ENCODE data around the gene CERS3.

DNA sequence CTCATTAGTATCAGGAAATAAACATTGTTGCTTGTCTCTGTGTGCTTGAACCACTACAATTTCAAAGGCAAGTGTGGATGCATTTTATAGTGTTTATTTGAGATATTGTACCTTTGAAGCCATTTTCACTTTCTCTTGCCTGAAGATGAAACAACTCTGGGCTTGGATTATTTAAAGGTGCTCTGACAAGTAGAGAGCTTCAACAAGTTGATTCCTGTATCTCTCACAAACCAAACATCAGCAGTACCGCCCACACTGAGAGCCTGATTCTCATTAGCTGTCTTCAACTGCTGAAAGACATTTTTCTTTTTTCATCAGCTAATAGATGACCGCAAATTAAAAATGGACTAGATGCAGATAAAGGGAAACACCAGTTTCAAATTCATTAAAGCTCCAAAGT, 806 bp upstream of the CERS3 start:
- TF ChIP-seq, protein P1, sequence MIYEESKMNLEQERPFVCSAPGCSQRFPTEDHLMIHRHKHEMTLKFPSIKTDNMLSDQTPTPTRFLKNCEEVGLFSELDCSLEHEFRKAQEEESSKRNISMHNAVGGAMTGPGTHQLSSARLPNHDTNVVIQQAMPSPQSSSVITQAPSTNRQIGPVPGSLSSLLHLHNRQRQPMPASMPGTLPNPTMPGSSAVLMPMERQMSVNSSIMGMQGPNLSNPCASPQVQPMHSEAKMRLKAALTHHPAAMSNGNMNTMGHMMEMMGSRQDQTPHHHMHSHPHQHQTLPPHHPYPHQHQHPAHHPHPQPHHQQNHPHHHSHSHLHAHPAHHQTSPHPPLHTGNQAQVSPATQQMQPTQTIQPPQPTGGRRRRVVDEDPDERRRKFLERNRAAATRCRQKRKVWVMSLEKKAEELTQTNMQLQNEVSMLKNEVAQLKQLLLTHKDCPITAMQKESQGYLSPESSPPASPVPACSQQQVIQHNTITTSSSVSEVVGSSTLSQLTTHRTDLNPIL (CRISPR knock-in tag; IDR thresholded peaks at IDR 0.05; ENCODE audit: low read depth), result no peak
- TF ChIP-seq ZNF8 (CRISPR knock-in tag; IDR thresholded peaks at IDR 0.05), result no peak
- no peak for TF ChIP-seq ARNTL (CRISPR knock-in tag; IDR thresholded peaks at IDR 0.05; ENCODE audit: borderline replicate concordance, low read depth)
- no peak for TF ChIP-seq CSDC2 (CRISPR knock-in tag; IDR thresholded peaks at IDR 0.05)
- TF ChIP-seq ZNF70 (CRISPR knock-in tag; IDR thresholded peaks at IDR 0.05), result no peak
- TF ChIP-seq RARB (CRISPR knock-in tag; IDR thresholded peaks at IDR 0.05), result no peak
